ENCODE measurements around the gene SLC25A22. TPM values are rescaled to one million over a fixed set of nuclear protein-coding genes. Genes with fewer than 3 reads are reported as not detected.

Gene SLC25A22
- total and polyA plus RNA-seq, 9 of the 15 experiments (the other 6 are each of a cell fraction or from before 2014, with no cell fraction given): 0.41 to 55.4 (median 11.4) TPM

GRCh38 chr11:819943-820649, 22.0 kb upstream of the SLC25A22 start (continued):
- TF ChIP-seq HLTF (IDR thresholded peaks at IDR 0.05) (no peak), ID3 (CRISPR knock-in tag; IDR thresholded peaks at IDR 0.05) (no peak), ID3 (tag; IDR thresholded peaks at IDR 0.05) (no peak), HDGF (IDR thresholded peaks at IDR 0.05) (no peak), ZNF318 (IDR thresholded peaks at IDR 0.05; ENCODE audit: borderline replicate concordance in 1 of 2, low read depth in 1 of 2) (no peak), PCBP2 (IDR thresholded peaks at IDR 0.05; ENCODE audit: low read depth, low read length, poor library complexity, severe bottlenecking) (no peak), HSF4 (CRISPR knock-in tag; IDR thresholded peaks at IDR 0.05; ENCODE audit: borderline replicate concordance) (no peak), NR3C1 (CRISPR knock-in tag; IDR thresholded peaks at IDR 0.05) (0 out of 2 replicates have a peak, but pooled peaks have one; percentile 45), ZFP91 (CRISPR knock-in tag; IDR thresholded peaks at IDR 0.05) (0 out of 2 replicates have a peak, but pooled peaks have one; percentile 31), PHB (CRISPR knock-in tag; IDR thresholded peaks at IDR 0.05) (no peak), RCOR1 (IDR thresholded peaks at IDR 0.05; ENCODE audit: borderline replicate concordance in 1 of 2, low read depth in 2 of 2, low read length in 2 of 2) (no peak), MXI1 (IDR thresholded peaks at IDR 0.05; ENCODE audit: low read depth, low read length) (no peak), TRIM25 (IDR thresholded peaks at IDR 0.05; ENCODE audit: borderline replicate concordance) (no peak), GTF2F1 (IDR thresholded peaks at IDR 0.05; ENCODE audit: low read depth, low read length) (no peak), RBM14 (IDR thresholded peaks at IDR 0.05; ENCODE audit: borderline replicate concordance, insufficient read depth, low read depth, low read length) (peak; percentile 55; the same call in 1 of the 2 replicates)

Measured in K562 (cell line).